ENCODE data around the gene SLC25A26.

SLC25A26 gene

DNA sequence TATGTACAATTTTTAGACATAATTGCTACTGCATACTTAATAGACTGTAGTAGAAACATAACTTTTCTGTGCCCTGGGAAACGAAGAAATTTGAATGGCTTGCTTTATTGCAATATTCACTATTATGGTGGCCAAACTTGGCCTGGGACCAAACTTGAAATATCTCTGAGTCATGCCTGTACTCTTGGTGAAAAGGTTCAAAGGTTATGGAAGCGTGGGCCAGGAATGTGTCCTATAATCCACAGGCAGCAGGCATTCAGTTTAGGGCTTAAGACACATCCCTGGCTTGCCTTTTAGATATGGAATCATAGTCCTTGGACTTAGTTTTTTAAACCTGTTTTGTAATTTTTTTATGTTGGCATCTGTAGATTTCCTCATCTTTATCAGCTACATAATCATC, 155.8 kb downstream of the SLC25A26 start:
- ATAC-seq (no peak), DNase-seq (no peak)
- peak overlapping the region; percentile 24 for H3K27ac Mint-ChIP-seq

DNA sequence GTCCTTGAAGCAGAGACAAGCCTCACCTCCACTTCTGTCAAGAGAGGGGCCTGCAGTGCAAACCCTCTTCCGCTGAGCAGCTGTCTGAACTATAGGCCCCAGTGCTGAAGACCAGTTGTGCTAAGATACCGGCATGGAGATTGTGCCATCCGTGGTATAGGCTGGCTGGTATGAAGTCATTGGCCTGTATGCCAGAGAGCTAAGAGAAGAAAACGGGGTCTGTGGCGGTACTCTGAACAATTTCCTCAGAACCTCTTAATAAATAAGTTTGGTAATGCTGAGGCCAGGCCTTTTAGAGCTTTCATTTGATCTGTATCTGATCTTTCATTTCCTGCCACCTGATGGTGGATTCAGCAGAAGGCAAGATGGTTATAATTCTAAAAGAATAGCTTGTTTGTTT, 157.0 kb downstream of the SLC25A26 start:
- ATAC-seq = no peak
- H3K9me3 Mint-ChIP-seq = no peaks in the 10 kb centered on the region
- DNase-seq = no peak
- H3K36me3 Mint-ChIP-seq (ENCODE audit: low read depth) = peaks cover 63% of the 10 kb centered on the region
- H3K27ac Mint-ChIP-seq = peak overlapping the region; percentile 73
- peaks cover 9% of the 10 kb centered on the region for H3K4me1 Mint-ChIP-seq
- H3K27me3 Mint-ChIP-seq = no peaks in the 10 kb centered on the region
- H3K4me3 Mint-ChIP-seq = no peak overlapping the region

More for the DNA sequence above, 155.8 kb downstream of the SLC25A26 start:
- Mint-ChIP-seq H3K27me3 (no peaks in the 10 kb centered on the region), H3K4me3 (no peak overlapping the region), H3K9me3 (no peaks in the 10 kb centered on the region), H3K36me3 (ENCODE audit: low read depth) (peaks cover 61% of the 10 kb centered on the region), H3K4me1 (peaks cover 9% of the 10 kb centered on the region)

DNA sequence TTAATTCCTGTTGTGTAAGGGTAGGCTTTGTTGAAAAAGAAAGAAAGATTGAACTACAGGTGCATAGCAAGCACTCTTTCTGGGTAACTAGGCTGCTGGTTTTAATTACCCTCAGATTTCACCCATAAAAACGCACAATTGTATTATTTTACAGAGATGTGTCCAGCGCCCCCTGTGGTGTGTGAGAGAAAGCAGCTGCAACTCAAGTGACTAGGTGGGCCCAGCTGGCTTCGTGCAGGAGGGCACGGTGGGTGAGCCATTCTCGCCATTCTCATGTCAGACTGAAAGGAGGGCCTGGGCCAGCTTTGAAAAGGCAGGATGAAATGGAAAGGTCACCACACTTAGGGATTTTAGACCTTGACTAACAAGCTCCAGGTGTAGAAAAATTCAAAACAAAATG, 157.5 kb downstream of the SLC25A26 start:
- Mint-ChIP-seq H3K4me3 (no peak overlapping the region), H3K9me3 (no peaks in the 10 kb centered on the region), H3K27ac (peak overlapping the region; percentile 73), H3K4me1 (peaks cover 9% of the 10 kb centered on the region), H3K27me3 (no peaks in the 10 kb centered on the region), H3K36me3 (ENCODE audit: low read depth) (peaks cover 67% of the 10 kb centered on the region)
- DNase-seq (peak; percentile 28), ATAC-seq (peak; percentile 29)

DNA sequence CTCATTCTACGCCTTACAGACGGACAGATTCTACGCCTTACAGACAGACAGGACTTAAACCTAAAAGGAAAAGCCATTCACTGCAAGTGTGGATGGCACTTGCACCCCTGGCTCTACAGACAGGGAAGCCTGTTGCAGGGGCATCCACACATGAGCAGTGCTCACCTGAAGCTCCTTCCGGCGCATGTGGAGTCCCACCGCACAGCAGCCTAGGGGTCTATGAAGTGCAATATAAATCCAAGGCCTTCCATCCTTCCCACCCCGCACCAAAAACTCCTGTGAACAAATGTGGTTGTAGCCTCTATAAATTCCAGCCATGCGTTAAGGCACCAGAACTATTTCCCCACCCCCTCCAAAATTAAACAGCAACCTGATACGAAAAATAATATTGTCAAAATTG, 158.8 kb downstream of the SLC25A26 start:
- H3K27me3 Mint-ChIP-seq = no peaks in the 10 kb centered on the region
- no peak for ATAC-seq
- no peaks in the 10 kb centered on the region for H3K9me3 Mint-ChIP-seq
- H3K36me3 Mint-ChIP-seq (ENCODE audit: low read depth) = peaks cover 74% of the 10 kb centered on the region
- H3K27ac Mint-ChIP-seq = no peak overlapping the region
- no peak overlapping the region for H3K4me3 Mint-ChIP-seq
- no peak for DNase-seq
- peaks cover 9% of the 10 kb centered on the region for H3K4me1 Mint-ChIP-seq

DNA sequence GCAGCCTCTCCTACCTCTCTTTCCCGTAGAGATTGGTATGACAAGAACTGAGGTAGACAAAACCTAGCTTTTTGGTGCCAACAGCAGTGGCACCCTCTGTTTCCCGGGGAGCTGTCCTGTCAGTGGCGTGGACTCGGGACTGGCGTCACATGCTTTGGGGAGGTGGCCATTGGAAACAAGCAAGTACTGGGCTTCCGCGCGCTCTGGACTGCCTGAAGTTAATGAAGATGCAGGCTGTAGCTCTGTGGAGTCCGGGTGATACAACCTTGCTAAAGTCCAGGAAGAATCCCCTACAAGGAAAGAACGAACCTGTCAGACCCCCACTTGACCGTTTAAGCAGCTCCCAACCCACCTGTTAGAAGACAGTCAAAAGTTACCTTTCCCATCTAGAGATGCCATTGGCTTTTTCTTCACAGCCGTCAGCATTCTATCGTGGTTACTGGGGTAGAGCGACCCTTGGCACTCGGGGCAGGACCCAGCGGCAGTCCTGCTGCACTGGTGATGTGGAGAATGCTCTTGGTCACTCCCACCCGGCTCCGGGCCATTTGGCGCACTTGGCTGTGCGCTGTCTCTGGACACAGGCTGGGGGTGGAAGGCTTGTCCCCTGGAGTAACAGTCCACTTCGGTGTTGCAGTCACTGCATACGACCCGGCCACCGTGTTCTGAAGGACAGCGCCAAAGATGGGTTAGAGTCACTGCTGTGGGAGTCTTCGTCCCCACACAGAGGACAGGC, 159.6 kb downstream of the SLC25A26 start:
- H3K4me3 Mint-ChIP-seq = no peak overlapping the region
- H3K4me1 Mint-ChIP-seq = peaks cover 9% of the 10 kb centered on the region
- DNase-seq (no peak), ATAC-seq (no peak)
- peaks cover 82% of the 10 kb centered on the region for H3K36me3 Mint-ChIP-seq (ENCODE audit: low read depth)
- no peaks in the 10 kb centered on the region for H3K27me3 Mint-ChIP-seq
- no peaks in the 10 kb centered on the region for H3K9me3 Mint-ChIP-seq
- H3K27ac Mint-ChIP-seq = no peak overlapping the region

DNA sequence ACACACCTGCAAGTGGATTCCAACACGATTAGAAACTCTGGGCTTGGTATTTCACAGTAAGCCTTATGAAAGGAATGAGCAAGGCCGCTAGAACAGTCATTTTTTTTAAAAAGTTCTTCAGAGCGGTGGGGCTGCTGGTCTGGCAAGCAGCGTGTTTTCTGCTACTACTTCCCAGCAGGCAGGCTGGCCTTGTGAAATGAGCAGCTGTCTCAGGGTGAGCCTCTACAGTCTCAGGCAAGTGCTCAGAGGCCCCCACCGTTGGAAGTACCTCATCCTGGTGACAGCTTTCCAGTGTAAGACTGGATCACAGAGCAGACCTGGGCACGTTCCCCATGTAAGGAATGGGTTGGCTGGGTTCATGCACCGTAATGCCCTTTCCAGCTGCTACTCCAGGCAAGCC, 160.8 kb downstream of the SLC25A26 start:
- ATAC-seq (no peak), DNase-seq (no peak)
- Mint-ChIP-seq H3K4me3 (no peak overlapping the region), H3K27me3 (no peaks in the 10 kb centered on the region), H3K9me3 (no peaks in the 10 kb centered on the region), H3K36me3 (ENCODE audit: low read depth) (peaks cover 91% of the 10 kb centered on the region), H3K27ac (no peak overlapping the region), H3K4me1 (peaks cover 16% of the 10 kb centered on the region)

DNA sequence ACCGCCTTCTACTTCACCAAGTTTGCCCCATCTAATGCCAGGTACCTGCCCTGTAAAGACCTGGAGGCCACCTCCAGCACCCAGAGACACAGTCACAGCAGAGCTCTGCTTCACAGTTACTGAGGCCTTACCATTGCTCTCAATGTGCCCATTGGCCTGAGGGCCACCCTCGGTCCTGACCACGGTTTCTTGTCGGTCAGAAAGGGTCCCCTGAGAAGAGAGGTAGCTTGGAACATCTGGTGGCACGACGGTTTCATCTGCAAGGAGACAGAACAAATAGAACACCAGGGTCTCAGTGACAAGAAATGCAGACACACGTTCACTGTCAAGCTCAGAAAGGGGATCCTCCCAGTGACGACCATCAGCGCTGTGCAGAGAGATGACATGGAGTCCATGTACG, 161.3 kb downstream of the SLC25A26 start:
- Mint-ChIP-seq H3K36me3 (ENCODE audit: low read depth) (peaks cover 92% of the 10 kb centered on the region), H3K9me3 (no peaks in the 10 kb centered on the region), H3K27me3 (no peaks in the 10 kb centered on the region), H3K4me1 (peaks cover 22% of the 10 kb centered on the region), H3K27ac (no peak overlapping the region), H3K4me3 (no peak overlapping the region)
- no peak for DNase-seq
- no peak for ATAC-seq

DNA sequence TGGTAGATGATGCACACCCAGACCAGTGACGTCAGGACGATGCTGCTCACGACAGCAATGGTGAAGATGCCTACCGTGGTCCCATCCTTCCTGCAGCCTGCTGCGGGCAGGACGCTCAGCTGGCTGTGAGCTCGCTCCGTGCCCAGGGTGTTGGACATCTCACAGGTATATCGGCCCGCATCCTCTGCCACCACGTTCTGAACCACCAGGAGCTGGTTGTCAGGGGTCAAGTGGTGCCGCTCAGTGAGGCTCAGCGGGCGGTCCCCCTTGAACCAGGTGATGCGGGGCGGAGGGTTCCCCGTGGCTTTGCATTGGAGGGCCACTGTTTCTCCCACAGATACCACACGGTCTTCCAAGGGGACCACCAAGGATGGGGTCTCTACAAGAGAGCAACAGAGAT, 162.2 kb downstream of the SLC25A26 start:
- peaks cover under 1% of the 10 kb centered on the region for H3K9me3 Mint-ChIP-seq
- H3K27ac Mint-ChIP-seq = no peak overlapping the region
- DNase-seq = no peak
- H3K36me3 Mint-ChIP-seq (ENCODE audit: low read depth) = peaks cover 85% of the 10 kb centered on the region
- peaks cover 21% of the 10 kb centered on the region for H3K4me1 Mint-ChIP-seq
- no peak overlapping the region for H3K4me3 Mint-ChIP-seq
- H3K27me3 Mint-ChIP-seq = no peaks in the 10 kb centered on the region
- ATAC-seq = no peak

DNA sequence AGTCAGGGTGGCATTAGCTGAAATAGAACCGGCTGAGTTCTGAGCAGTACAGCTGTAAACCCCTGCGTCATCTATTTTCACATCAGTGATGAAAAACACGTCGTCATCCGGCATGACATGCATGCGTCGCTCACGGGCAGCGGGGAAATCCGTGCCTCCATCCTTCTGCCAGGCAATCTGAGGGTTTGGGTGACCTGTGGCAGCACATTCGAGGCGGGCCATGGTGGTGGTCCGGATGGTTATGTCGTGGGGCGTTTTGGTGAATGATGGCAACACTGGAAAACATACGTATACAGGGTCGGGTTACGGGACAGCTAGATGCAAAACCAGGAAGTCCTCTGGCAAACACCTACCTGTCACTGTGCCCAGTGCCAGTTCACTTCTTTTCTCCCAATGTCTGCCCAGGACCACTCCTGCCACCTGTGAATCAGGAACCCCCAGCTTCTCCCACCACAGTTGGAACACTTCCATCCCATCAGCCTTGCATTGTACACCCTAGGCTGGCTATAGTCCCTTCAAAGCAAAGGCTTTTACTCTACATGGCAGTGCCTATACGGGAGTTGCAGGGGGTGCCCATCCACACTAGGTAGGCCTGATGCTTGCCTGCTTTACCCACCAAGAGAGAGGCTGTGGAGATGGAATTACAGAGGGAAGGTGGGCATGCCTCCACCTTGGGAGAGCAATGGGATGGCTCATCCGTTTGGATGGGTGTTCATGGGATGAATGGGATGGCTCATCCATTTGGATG, 163.4 kb downstream of the SLC25A26 start:
- Mint-ChIP-seq H3K9me3 (peaks cover 7% of the 10 kb centered on the region), H3K27ac (no peak overlapping the region), H3K36me3 (ENCODE audit: low read depth) (peaks cover 83% of the 10 kb centered on the region), H3K4me1 (peaks cover 20% of the 10 kb centered on the region), H3K4me3 (no peak overlapping the region), H3K27me3 (no peaks in the 10 kb centered on the region)
- ATAC-seq (no peak), DNase-seq (no peak)

DNA sequence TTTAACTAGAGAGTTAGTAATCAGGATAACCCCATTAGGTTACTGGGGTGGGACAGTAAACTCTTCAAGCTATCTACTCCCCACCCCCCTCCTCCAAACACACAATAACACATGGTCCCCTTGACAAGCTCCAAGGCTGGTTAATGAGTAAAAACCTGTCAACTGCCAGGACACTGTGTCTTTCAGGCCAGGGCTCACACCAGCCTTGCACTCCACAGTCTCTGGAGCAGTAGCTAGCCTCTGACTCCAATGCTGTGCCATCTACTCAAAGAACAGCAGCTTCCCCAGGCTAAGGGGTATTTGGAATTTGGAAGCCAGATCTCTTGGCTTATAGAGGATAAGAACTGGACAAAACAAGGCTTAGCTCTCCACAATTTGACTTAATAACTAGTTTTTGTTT, 164.3 kb downstream of the SLC25A26 start:
- DNase-seq (no peak), ATAC-seq (no peak)
- H3K4me3 Mint-ChIP-seq = no peak overlapping the region
- H3K9me3 Mint-ChIP-seq = peaks cover 7% of the 10 kb centered on the region
- H3K27me3 Mint-ChIP-seq = no peaks in the 10 kb centered on the region
- H3K27ac Mint-ChIP-seq = no peak overlapping the region
- peaks cover 26% of the 10 kb centered on the region for H3K4me1 Mint-ChIP-seq
- H3K36me3 Mint-ChIP-seq (ENCODE audit: low read depth) = peaks cover 74% of the 10 kb centered on the region

DNA sequence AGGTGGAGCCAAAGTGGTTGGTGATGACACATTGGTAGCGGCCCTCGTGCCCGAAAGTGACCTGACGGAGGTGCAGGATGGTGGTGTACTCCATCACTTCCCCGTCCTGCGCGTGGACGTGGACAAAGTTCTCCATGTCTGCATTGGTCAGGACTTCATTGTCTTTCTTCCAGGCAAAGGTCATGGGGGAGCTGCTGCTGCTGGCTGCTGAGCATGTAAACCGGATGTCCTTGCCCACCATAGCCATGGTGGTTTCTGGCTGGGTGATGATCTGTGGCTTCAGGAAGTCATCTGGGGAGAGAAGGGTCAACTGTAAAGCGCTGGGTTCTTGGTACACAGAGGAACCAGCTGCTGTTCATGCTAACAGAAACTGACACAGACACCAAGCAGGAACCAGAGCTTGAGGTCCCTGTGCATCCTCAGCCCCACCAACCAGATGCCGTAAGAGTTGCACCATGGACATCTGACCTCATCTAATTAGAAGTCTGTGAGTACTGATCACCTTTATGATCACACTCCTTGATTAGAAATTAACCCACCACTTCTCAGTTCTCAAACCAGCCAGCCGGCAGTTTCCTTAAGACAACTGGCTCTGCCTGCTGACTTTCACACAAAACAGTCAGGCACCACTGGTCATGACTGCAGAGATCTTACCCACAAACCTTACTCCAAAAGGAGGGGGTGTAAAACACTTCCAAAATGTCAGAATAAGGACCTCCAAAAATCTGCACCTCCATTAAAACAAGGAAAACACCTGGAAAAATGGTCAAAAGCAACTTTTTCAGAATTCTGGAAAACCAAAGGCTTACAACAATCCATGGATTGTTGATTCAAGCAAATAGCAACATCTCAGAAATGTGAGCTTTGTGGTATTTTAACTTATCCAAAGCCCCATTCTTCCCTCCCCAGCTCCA, 165.5 kb downstream of the SLC25A26 start:
- Mint-ChIP-seq H3K27ac (peak overlapping the region; percentile 49), H3K4me1 (peaks cover 35% of the 10 kb centered on the region), H3K27me3 (no peaks in the 10 kb centered on the region), H3K4me3 (peak overlapping the region; percentile 10), H3K36me3 (ENCODE audit: low read depth) (peaks cover 67% of the 10 kb centered on the region), H3K9me3 (peaks cover 7% of the 10 kb centered on the region)
- DNase-seq (no peak), ATAC-seq (no peak)

DNA sequence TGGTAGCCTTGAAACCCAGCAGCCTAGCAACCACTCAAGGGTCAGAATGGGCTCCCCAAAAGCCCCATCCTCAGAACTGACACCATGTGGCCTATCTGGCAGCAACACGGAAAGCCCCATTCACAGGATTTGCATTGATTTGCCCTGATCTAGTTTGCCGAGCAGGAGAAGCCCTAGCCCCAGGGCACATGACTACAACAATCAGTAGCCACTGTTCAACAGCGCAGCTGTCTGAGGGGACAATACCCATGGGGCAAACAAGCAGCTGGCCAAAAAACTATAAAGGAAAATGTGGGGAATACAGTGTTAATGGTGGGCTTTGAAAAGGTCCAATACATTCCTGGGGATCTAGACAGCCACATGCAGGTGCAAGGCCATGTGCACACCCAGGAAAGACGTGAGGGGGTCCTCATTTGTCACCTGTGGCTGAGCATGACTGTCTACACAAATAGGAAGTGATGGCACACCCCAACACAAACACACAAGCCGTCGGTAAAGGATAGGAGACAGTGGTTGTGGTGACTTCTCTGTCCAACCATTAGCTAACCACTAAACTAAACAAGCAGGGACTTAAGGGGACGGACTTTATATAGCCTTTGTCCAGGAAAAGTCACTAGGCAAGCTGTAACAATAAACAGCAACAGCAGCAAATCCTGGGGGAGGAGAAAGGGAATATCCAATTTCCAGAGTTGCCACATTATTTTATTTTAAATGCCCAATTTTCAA, 166.3 kb downstream of the SLC25A26 start:
- Mint-ChIP-seq H3K9me3 (peaks cover 7% of the 10 kb centered on the region), H3K4me1 (peaks cover 39% of the 10 kb centered on the region), H3K27me3 (no peaks in the 10 kb centered on the region), H3K27ac (peak overlapping the region; percentile 49), H3K36me3 (ENCODE audit: low read depth) (peaks cover 60% of the 10 kb centered on the region), H3K4me3 (no peak overlapping the region)
- DNase-seq (no peak), ATAC-seq (no peak)

DNA sequence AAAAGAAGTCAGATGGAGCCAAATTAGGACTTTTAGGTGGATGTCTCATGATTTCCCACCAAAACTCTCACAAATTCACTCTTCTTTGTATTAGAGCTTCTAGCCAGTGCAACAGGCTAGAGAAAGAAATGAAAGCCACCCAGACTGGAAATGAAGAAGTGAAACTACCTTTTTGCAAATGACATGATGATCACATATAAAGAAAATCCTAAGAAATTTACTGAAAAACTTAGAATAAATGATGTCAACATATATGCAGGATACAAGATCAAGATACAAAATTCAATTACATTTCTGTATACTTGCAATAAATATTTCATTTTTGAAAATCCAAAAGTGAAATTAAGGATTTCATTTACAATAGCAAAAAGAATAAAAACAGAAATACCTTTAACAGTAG, 169.2 kb downstream of the SLC25A26 start:
- H3K36me3 Mint-ChIP-seq (ENCODE audit: low read depth) = peaks cover 44% of the 10 kb centered on the region

DNA sequence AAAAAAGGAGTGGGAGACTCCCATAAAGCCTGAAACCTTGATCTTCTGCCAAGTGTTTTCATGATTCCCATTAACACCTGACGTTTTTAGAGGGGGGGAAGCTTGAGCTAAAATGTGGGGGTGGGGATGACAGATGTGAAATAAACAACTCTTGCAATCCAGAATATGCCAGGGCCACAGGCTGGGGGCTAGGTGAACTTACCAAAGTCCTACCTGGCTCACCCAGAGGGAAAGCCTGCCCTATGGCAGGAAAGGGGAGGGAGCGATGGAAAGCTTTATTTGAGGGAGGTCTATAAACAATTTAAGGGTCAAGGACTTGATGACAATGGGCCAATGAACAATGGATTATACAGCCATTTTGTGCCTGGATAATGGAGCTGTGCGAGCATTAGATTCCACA, 171.7 kb downstream of the SLC25A26 start:
- no peaks in the 10 kb centered on the region for H3K27me3 Mint-ChIP-seq
- peaks cover 32% of the 10 kb centered on the region for H3K36me3 Mint-ChIP-seq (ENCODE audit: low read depth)
- peaks cover 7% of the 10 kb centered on the region for H3K9me3 Mint-ChIP-seq
- no peak for DNase-seq
- H3K4me1 Mint-ChIP-seq = peaks cover 52% of the 10 kb centered on the region
- H3K27ac Mint-ChIP-seq = peak overlapping the region; percentile 37
- H3K4me3 Mint-ChIP-seq = no peak overlapping the region
- no peak for ATAC-seq

More for the DNA sequence above, 169.2 kb downstream of the SLC25A26 start:
- Mint-ChIP-seq H3K27me3 (no peaks in the 10 kb centered on the region), H3K4me3 (no peak overlapping the region), H3K27ac (no peak overlapping the region), H3K4me1 (peaks cover 64% of the 10 kb centered on the region), H3K9me3 (peaks cover 7% of the 10 kb centered on the region)
- DNase-seq = no peak
- ATAC-seq = no peak

Data from activated naive CD8-positive, alpha-beta T cell treated with anti-CD3 and anti-CD28 coated beads, Interleukin-2, amount 50 U/mL, for 24 hours (primary cell).